NCI-H1048 (cell line): Measurements from ENCODE around the gene VPS54.

Experiments
- DNase-seq: peaks from one replicate; lab custom pipeline; 2025; lab: John Stamatoyannopoulos, UW

Gene VPS54

GRCh38 chr2:64019083-64019974 is at the start of gene VPS54:
Gene VPS54 (minus strand): TSS chr2:64019428. CDS start chr2:63983999, 35,429 bp downstream.
- DNase-seq = no peak

GRCh38 chr2:64067326-64067725 is 48.1 kb upstream of the VPS54 start:
- no peak for DNase-seq

GRCh38 chr2:64065516-64065915 is 46.3 kb upstream of the VPS54 start:
- DNase-seq = no peak

GRCh38 chr2:64063924-64064331 is 44.7 kb upstream of the VPS54 start:
- no peak for DNase-seq

- DNase-seq = no peak
These were observed 44.2 kb upstream of the VPS54 start for GRCh38 chr2:64063454-64063853.

- no peak for DNase-seq
These were observed 43.6 kb upstream of the VPS54 start for GRCh38 chr2:64062840-64063239.

- DNase-seq = no peak
These were observed 40.0 kb upstream of the VPS54 start for GRCh38 chr2:64059270-64059669.

- DNase-seq = no peak
These were observed 36.8 kb upstream of the VPS54 start for GRCh38 chr2:64056021-64056420.

GRCh38 chr2:64054161-64054915 is 35.1 kb upstream of the VPS54 start:
- DNase-seq = no peak

GRCh38 chr2:64052463-64053241 is 33.4 kb upstream of the VPS54 start:
- DNase-seq = peak; percentile 9

GRCh38 chr2:64049633-64050220 is 30.5 kb upstream of the VPS54 start:
- no peak for DNase-seq

- DNase-seq = no peak
These were observed 26.7 kb upstream of the VPS54 start for GRCh38 chr2:64045938-64046337.

- DNase-seq = no peak
These were observed 20.9 kb upstream of the VPS54 start for GRCh38 chr2:64040161-64040560.

- DNase-seq = no peak
These were observed 16.9 kb upstream of the VPS54 start for GRCh38 chr2:64036034-64036705.

- no peak for DNase-seq
These were observed 16.1 kb upstream of the VPS54 start for GRCh38 chr2:64035072-64035942.

- no peak for DNase-seq
These were observed 10.0 kb upstream of the VPS54 start for GRCh38 chr2:64029116-64029665.

GRCh38 chr2:64025741-64026140 is 6.5 kb upstream of the VPS54 start:
- no peak for DNase-seq

GRCh38 chr2:64024259-64024949 is 5.2 kb upstream of the VPS54 start:
- no peak for DNase-seq

- no peak for DNase-seq
These were observed 4.4 kb upstream of the VPS54 start for GRCh38 chr2:64023485-64024258.
